HG03354 (cell line): ENCODE results near the gene CYB5A.
"Not testable (repeated sequence)": the region's sequence is repeated elsewhere in the genome, so short reads cannot be mapped to it uniquely, and the experiment has no call there.

ENCODE experiments used
- ATAC-seq: cut with Tn5 transposase; IDR thresholded peaks from one replicate; pipeline ENCODE4 v1.9.1; 2021; ENCODE audit warnings: mild to moderate bottlenecking; ENCODE audit not compliant: unreplicated experiment, poor library complexity, severe bottlenecking

The CYB5A gene

GRCh38 chr18:74291771-74292540 is at the start of gene CYB5A:
CYB5A (minus strand) TSS chr18:74291963; CDS start chr18:74291875, 88 bp downstream.
- ATAC-seq: peak; percentile 99

GRCh38 chr18:74337912-74338309 is 46.1 kb upstream of the CYB5A start:
- ATAC-seq: no peak

- no peak for ATAC-seq
Measured at GRCh38 chr18:74337155-74337911, 45.6 kb upstream of the CYB5A start.

- no peak for ATAC-seq
Measured at GRCh38 chr18:74336656-74337055, 44.9 kb upstream of the CYB5A start.

DNA sequence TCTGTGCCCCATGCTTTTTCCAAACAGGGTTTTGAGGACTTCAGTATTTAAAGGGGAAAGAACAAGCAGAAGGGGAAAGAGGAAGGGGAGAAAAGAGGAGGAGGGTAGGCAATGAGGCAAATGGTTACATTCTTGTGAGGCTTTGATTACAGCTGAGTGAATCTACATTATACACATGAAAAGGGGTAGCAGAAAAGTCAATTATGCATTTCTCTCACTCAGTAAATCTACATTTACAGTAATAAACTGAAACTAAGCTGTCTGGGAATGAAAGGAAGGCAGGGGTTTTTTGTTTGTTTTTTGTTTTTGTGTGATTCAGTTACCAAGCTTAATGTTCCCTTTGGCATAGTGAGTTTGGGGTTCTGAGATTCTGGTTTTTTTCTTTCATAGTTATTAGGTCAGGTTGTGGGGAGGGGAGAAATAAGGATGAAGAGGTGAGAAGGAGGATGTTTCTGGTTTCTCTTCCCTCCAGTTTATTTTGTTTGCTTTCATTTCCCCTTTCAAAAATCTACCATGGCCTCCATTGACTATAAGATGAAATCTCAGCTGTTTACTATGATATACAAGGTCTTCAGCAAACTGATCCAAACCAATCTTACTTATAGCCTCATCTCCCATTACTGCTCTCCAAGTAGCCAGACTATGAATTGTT is 42.6 kb upstream of the CYB5A start:
- ATAC-seq: no peak

DNA sequence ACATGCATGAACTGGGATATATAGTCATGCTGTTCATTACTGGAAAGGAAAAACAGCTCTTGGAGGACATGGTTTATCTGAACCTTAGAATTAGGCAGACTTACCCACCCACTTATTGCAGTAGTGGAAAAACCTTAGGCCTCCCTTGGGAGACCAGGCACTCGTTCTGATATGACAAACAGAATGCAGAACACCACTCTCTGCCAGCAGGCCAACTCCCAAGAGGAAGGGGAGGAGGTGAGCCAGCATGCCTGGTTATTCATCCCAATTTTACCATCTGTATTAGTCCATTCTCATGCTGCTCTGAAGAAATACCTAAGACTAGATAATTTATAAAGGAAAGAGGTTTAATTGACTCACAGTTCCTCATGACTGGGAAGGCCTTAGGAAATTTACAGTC is 41.3 kb upstream of the CYB5A start:
- ATAC-seq: no peak

DNA sequence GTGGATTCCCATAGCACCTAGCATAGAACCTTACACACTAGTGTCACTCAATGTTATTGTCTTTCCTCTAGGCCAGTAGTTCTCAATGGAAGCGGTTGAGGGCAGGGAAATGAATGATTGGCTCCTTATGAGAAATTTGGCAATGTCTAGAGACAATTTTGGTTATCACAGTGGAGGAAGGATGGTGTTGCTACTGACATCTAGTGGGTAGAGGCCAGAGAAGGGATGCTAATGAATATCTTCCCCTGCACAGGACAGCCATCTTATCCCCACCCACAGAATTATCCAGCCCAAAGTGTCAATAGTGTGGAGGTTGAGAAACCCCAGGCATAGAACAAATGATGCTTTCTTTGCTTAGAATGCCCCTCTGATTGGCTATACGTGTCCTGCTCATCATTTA is 39.6 kb upstream of the CYB5A start:
- ATAC-seq: peak; percentile 48

DNA sequence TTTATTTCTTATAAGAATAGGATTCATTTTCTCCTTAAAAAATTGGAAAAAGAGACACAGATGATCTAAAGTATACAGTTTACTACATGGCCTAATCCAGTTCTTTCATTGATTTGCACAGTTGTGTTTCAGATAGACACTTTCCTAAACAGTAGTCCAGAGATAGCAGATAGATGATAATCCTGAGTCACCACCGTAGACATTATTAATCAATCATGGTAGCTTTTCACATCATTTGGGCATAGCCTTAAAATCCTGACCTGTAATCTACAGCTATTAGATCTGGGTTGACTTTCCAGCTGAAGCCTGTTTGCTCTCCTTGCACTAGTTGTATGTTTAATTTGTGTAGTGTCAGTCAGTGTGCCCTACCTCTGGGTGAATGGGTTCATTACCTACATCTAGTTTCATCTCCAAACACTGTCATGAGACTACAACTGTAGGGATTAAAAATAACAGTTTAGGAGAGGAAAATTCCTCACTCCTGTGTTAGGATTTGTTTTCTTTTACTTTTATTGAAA is 38.0 kb upstream of the CYB5A start:
- no peak for ATAC-seq

DNA sequence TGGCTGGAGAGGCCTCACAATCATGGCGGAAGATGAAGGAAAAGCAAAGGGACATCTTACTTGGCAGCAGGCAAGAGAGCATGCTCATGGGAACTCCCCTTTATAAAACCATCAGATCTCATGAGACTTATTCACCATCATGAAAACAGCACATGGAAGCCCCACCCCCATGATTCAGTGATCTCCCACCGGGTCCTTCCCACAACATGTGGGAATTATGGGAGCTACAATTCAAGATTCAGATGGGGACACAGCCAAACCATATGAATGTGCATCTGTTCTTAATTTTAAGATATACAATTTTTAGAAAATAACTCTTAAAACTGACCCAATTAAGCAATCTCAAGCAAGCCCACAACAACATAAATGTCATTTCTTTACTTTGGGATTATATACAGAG is 36.4 kb upstream of the CYB5A start:
- no peak for ATAC-seq

DNA sequence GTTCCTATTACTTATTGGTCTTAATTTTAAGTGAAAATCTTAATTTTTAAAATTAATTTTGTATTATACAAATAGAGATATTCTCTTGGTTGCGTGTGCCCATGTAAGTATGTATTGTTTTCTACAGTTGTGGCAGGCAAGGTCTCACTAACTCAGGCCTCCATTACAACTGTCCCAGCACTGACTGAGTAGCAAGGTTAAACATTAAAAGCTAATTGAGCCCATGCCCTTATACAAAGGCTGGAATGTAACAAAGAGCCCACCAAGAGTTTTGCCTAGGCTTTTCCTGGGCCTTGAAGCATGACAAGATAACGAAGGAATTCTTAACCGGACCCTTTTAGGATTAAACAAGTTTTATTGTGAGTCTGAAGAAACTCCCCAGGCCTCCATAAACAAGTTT is 35.0 kb upstream of the CYB5A start:
- ATAC-seq: not testable (repeated sequence)

- ATAC-seq: no peak
Measured at GRCh38 chr18:74326231-74326630, 34.5 kb upstream of the CYB5A start.

DNA sequence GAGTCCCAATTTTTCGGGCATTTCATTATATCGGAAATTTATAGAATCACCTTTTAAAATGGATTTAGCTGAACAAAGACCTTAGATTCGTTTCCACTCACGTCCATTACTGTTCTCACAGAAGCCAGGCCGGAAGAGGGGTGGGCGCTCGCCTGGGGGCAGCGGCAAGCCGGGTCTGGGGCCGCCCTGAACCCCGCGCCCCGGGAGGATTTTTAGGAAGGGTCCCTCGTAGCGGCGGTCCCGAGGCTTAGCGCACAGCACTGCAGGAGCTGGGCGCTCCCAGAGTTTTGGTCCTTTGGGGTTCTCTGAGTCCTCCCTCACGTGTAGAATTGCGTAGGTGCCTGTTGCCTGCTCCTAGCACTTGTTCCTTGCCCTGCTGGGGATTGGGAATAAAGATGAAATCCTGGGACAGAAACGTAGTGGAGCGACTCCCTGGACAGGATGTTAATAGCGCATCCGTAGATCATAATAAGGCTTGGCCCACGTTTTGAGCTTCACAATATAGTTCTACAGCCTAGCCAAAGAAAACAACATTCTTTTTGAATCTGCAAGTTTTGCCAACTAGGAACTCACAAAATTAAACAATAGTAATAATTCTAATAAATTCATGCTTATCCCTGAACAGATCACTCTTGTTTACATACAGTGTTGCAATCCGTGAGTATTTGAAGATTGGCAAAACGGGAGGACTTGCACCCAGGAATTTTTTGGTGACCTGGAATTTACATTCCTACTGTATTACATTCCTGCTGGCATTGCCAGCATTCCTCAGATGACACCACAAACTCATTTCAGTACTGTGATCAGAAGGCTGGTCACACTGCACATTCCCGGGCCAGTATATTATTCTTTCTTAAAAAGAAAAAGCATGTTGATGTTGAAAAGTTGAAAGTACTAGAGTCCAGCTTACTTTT is 24.8 kb upstream of the CYB5A start:
- no peak for ATAC-seq

GRCh38 chr18:74315464-74316256 is 23.9 kb upstream of the CYB5A start, which contains the start of gene C18orf63:
C18orf63 (plus strand) TSS chr18:74315839; CDS start chr18:74317866, 2,027 bp downstream.
- ATAC-seq: no peak

DNA sequence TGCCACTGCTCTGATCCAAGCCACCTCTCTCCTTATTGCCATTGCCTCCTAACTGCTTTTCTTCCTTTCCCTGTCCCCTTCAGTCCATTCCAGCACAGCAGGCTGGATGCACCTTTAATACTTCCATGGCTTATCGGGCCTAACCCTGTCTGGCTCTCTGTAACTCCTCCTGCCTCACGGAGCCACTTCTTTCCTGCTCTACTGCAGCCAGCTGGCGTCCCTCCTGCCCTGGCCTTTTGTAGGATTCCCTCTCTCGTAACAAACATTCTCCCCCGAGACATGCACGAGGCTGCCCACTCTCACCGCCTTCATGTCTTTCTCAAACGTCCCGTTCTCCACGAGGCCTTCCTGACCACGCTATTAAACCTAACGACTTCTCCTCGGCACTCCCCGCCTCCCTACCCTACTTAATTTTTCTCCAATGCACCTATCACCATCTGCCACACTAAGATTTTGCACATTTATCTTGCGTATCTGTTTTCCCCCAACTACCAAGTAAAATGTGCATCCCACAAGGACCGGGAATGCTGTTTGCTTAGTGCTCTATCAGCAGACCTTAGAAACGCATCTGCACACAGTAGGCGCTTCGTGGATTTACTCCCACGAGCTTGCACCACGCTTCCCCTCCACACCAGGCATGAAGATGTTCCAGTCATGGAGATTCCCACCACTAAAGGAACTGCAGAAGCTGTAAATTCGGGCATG is 23.1 kb upstream of the CYB5A start:
- ATAC-seq: no peak

DNA sequence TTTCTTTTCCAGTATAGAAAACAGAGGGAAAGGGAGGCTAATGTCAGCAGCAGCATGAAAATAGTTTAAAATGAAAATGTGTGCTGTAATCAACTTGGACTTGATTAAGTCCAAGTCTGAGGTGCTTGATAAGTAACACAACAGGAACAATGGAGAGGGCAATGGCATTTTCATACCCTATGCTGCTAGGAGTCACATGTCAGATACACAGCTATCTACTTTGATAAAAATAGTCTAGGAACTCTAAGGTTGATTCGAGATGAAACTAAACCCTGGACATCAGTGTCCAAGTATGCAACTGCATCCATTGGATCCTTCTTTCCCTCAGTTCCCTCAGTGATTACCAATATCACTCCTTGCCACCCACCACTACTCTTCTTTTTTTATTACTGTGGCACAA is 19.2 kb upstream of the CYB5A start:
- no peak for ATAC-seq

DNA sequence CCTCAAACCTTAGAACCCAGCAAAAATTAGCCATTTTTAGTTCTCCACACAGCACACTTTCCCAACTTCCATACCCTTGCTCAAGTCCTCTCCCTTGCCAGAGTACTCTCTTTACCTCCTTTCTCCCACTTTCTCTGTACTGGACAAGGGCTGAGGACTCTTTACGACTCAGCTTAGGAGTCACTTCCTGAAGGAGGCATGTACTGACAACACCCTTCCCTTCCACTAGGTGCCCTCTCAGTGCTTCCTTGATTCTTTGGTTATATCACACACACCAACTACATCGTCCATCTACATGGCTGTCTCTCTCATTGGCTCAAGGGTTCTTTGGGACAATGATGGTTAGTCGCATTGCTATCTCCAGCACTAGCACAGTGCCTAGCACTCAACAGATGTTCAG is 18.6 kb upstream of the CYB5A start:
- ATAC-seq: peak; percentile 79

DNA sequence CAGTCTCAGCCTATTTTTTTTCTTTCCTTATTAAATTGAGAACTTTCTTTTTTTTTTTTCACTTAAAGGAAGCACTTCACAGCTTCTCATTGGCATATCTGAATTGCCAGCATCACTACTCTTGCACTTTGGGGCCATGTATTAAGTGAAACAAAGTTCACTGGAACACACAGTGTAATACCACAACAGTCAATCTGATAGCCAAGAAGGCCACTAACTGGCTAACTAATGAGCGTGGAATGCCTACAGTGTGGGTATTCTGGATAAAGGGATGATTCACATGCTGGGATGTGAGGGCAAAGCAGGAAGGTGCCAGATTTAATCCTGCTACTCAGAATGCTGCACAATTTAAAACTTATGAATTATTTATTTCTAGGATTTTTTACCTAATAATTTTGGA is 12.2 kb upstream of the CYB5A start:
- ATAC-seq: no peak

- no peak for ATAC-seq
Measured at GRCh38 chr18:74303306-74303705, 11.5 kb upstream of the CYB5A start.
